Vagina (tissue), 2 donors: ENCODE results near the gene FADD. TPM values are rescaled to one million over a fixed set of nuclear protein-coding genes. Genes with fewer than 3 reads are reported as not detected.

Source experiments
- DNase-seq, 2 donors: peaks; one replicate each; pipeline ENCODE4 v3.0.0-alpha.2; 2017; ENCODE audit errors: extremely low spot score in 2 of 2
- H3K27ac ChIP-seq: fragments of 200-600 bp; sonication (generic); one replicate; pipeline ENCODE4 v1.5.1; 2019
- H3K27me3 ChIP-seq: fragments of 200-600 bp; sonication (generic); one replicate; pipeline ENCODE4 v1.5.1; 2019
- H3K36me3 ChIP-seq, 2 donors: fragments of 200-600 bp; sonication (generic); one replicate each; pipeline ENCODE4 v1.5.1; 2017 to 2019
- H3K4me1 ChIP-seq: fragments of 200-600 bp; sonication (generic); one replicate; pipeline ENCODE4 v1.5.1; 2019
- H3K4me3 ChIP-seq, 2 donors: fragments of 200-600 bp; sonication (generic); 1 replicate in 1 of 2; 2 replicates in 1 of 2; pipeline ENCODE4 v1.5.1; 2016 to 2019
- H3K9me3 ChIP-seq: fragments of 200-600 bp; sonication (generic); one replicate; pipeline ENCODE4 v1.5.1; 2019
- POLR2A ChIP-seq, 2 donors: fragments of 450-650 bp; IDR thresholded peaks; one replicate each; pipeline ENCODE4 v1.6.1; 2017; ENCODE audit warnings: antibody characterized with exemption in 2 of 2, mild to moderate bottlenecking in 2 of 2, moderate library complexity in 2 of 2
- POLR2AphosphoS5 ChIP-seq, 2 donors: sonication (generic); formaldehyde crosslinking; IDR thresholded peaks; one replicate each; pipeline ENCODE4 v1.9.0; 2017; ENCODE audit warnings: antibody characterized with exemption in 2 of 2, mild to moderate bottlenecking in 2 of 2, low read depth in 1 of 2; ENCODE audit not compliant: insufficient read depth in 1 of 2
- intact Hi-C: fragments of 100-400 bp; cut with DNase I; formaldehyde crosslinking; loops from one replicate; pipeline ENCODE4 v1.15.1; 2023
- total RNA-seq: library from RNA; depleted of rRNA; stranded (reverse); fragments of >200 nt; gene quantifications from one replicate; pipeline ENCODE4 v1.2.3, GENCODE V29; 2016
- TF ChIP-seq, protein P1 (sequence below), 3 experiments: fragments of 450-650 bp in 2 of 3; fragments of 200-600 bp in 1 of 3; sonication (generic) in 1 of 3; IDR thresholded peaks; one replicate each; pipeline ENCODE4 v1.5.1; 2017 to 2019; ENCODE audit warnings: antibody characterized with exemption in 3 of 3, mild to moderate bottlenecking in 2 of 3, moderate library complexity in 2 of 3

FADD gene
- total RNA-seq, 1 donor from 2014 or later, result 21.6 TPM

- H3K4me3 ChIP-seq, result no peak overlapping the region
- no peak for TF ChIP-seq POLR2AphosphoS5 (IDR thresholded peaks at IDR 0.05; ENCODE audit: insufficient read depth in 1 of 2, low read depth in 1 of 2)
- TF ChIP-seq POLR2A (IDR thresholded peaks at IDR 0.05), result no peak
- TF ChIP-seq, protein P1, sequence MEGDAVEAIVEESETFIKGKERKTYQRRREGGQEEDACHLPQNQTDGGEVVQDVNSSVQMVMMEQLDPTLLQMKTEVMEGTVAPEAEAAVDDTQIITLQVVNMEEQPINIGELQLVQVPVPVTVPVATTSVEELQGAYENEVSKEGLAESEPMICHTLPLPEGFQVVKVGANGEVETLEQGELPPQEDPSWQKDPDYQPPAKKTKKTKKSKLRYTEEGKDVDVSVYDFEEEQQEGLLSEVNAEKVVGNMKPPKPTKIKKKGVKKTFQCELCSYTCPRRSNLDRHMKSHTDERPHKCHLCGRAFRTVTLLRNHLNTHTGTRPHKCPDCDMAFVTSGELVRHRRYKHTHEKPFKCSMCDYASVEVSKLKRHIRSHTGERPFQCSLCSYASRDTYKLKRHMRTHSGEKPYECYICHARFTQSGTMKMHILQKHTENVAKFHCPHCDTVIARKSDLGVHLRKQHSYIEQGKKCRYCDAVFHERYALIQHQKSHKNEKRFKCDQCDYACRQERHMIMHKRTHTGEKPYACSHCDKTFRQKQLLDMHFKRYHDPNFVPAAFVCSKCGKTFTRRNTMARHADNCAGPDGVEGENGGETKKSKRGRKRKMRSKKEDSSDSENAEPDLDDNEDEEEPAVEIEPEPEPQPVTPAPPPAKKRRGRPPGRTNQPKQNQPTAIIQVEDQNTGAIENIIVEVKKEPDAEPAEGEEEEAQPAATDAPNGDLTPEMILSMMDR (IDR thresholded peaks at IDR 0.05), result no peak
- H3K9me3 ChIP-seq, result no peaks in the 10 kb centered on the region
- DNase-seq, result no peak
- intact Hi-C loops, result no loop called here
- H3K4me1 ChIP-seq, result no peaks in the 10 kb centered on the region
- H3K27ac ChIP-seq, result no peak overlapping the region
- no peaks in the 10 kb centered on the region for H3K36me3 ChIP-seq
- no peaks in the 10 kb centered on the region for H3K27me3 ChIP-seq
Measured at GRCh38 chr11:70170596-70171210, 32.4 kb upstream of the FADD start.

- intact Hi-C loops, result no loop called here
- no peaks in the 10 kb centered on the region for H3K4me1 ChIP-seq
- TF ChIP-seq, protein P1 (IDR thresholded peaks at IDR 0.05), result no peak
- no peak for TF ChIP-seq POLR2A (IDR thresholded peaks at IDR 0.05)
- TF ChIP-seq POLR2AphosphoS5 (IDR thresholded peaks at IDR 0.05; ENCODE audit: insufficient read depth in 1 of 2, low read depth in 1 of 2), result no peak
- H3K27ac ChIP-seq, result no peak overlapping the region
- no peaks in the 10 kb centered on the region for H3K36me3 ChIP-seq
- no peak overlapping the region for H3K4me3 ChIP-seq
- H3K9me3 ChIP-seq, result no peaks in the 10 kb centered on the region
- no peaks in the 10 kb centered on the region for H3K27me3 ChIP-seq
- no peak for DNase-seq
Measured at GRCh38 chr11:70173018-70173417, 30.1 kb upstream of the FADD start.

- Histone ChIP-seq H3K27ac (no peak overlapping the region), H3K36me3 (no peaks in the 10 kb centered on the region), H3K4me3 (no peak overlapping the region), H3K9me3 (no peaks in the 10 kb centered on the region), H3K4me1 (no peaks in the 10 kb centered on the region), H3K27me3 (no peaks in the 10 kb centered on the region)
- intact Hi-C loops, result no loop called here
- DNase-seq, result no peak
- TF ChIP-seq POLR2AphosphoS5 (IDR thresholded peaks at IDR 0.05; ENCODE audit: insufficient read depth in 1 of 2, low read depth in 1 of 2), result no peak
- TF ChIP-seq, protein P1 (IDR thresholded peaks at IDR 0.05), result no peak
- TF ChIP-seq POLR2A (IDR thresholded peaks at IDR 0.05), result no peak
Measured at GRCh38 chr11:70174547-70175235, 28.4 kb upstream of the FADD start.

DNA sequence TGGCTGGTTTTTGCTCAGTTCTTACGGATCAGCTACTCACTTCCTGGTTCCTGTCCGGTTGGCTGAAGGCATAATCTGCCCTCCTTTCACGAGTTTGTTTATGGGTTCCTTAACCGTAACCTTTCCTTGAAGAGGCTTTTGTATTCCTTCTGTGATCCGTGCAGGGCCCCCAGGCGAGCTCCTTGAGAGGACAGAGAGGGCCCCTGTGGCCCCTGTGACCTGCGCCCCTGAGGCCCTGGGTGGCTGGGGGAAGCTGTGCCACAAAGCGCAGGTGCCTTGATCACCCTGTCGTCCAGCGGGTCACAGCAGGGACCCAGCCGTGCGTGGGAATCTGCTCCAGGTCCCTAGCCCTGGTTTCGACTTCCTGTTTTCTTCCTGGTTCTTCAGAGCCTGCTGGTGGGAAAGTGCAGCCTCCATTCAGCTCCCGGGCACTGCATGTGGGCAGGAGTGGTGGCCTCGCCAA is 27.8 kb upstream of the FADD start:
- Histone ChIP-seq H3K36me3 (no peaks in the 10 kb centered on the region), H3K27me3 (no peaks in the 10 kb centered on the region), H3K4me3 (no peak overlapping the region), H3K27ac (no peak overlapping the region), H3K4me1 (no peaks in the 10 kb centered on the region), H3K9me3 (no peaks in the 10 kb centered on the region)
- DNase-seq, result no peak
- TF ChIP-seq, protein P1 (IDR thresholded peaks at IDR 0.05), result no peak
- TF ChIP-seq POLR2AphosphoS5 (IDR thresholded peaks at IDR 0.05; ENCODE audit: insufficient read depth in 1 of 2, low read depth in 1 of 2) (no peak), POLR2A (IDR thresholded peaks at IDR 0.05) (no peak)
- intact Hi-C loops, result no loop called here
